Stimulated activated CD4-positive, alpha-beta T cell treated with anti-CD3 and anti-CD28 coated beads, Interleukin-12 subunit alpha, Interleukin-12 subunit beta, amount 100 ng/mL, for 24 hours (primary cell): Measurements from ENCODE around the gene GFPT1.

Source experiments
- DNase-seq, 2 experiments: peaks; one replicate each; pipeline ENCODE4 v3.0.0-alpha.2; 2020; ENCODE audit warnings: low read depth in 2 of 2

The GFPT1 gene

DNA sequence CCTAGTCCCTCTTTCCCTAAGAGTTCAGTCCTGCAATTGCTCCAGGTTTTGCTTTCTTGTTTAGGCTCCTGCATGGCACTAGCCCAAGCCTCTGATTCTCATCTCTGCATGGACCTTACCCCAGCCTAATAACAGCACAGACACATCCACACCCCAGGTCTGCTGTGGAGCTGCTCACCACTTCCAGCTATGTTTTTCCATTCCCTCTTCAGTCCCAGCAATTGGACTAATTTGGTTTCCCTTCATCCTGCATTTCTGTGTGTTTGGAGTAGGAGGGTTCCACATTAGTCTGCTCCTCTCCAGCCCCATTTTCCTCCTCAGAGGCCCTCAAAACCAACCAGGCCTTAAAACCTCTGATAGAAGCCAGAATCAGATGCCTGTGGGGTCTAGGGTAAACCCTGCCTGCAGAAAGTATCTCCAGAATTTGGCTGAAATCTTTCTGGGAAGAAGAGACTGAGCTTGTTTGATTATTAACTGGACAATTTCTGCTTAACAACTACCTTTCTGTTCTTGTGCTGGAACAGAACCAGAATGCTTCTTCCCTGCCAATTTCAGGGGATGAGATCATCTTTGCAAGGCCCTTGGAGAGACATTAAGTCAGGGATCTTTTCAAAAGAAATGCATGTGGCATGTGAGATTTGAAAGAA, 95.9 kb downstream of the GFPT1 start:
- no peak for DNase-seq

GRCh38 chr2:69288429-69288828, 98.6 kb downstream of the GFPT1 start:
- no peak for DNase-seq

DNA sequence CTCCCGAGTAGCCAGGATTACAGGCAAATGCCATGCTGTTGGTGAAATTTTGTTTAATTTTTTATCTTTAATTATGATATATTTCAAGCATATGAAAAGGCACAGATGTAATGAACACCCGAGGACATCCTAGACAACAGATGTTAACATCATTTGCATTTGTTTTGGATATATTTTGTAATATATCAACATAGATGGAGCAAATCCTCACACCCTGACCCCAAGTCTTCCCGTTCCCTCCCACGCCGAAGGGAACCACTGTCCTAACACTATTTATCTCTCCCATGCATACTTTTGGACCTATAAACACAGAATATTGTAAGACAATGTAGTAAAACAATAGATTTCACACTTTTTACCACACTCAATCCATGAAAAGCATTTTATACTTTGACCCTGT, 99.5 kb downstream of the GFPT1 start:
- DNase-seq = no peak

GRCh38 chr2:69285379-69285894, 101.6 kb downstream of the GFPT1 start:
- no peak for DNase-seq

DNA sequence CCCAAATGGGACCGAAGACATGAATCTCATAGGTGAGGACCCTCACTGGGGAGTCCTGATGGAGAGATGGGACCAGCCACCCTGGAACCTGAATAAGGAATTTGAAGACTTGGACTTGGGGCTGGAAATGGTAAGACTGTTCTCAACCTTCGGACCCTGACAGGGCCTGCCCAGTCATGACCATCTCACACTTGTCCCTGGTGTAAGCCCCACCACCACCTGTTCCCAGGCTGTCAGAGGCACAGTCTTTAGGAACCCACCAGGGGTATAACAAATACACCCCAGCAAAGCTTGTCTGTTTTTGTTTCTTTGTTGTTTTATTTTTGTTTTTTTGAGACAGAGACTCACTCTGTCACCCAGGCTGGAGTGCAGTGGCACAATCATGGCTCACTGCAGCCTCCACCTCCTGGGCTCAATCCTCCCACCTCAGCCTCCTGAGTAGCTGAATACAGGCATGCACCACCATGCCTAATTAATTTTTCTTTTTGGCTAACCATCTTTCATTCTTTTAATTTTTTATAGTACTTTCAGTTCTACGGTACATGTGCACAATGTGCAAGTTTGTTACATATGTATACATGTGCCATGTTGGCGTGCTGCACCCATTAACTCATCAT, 106.1 kb downstream of the GFPT1 start:
- DNase-seq = no peak

DNA sequence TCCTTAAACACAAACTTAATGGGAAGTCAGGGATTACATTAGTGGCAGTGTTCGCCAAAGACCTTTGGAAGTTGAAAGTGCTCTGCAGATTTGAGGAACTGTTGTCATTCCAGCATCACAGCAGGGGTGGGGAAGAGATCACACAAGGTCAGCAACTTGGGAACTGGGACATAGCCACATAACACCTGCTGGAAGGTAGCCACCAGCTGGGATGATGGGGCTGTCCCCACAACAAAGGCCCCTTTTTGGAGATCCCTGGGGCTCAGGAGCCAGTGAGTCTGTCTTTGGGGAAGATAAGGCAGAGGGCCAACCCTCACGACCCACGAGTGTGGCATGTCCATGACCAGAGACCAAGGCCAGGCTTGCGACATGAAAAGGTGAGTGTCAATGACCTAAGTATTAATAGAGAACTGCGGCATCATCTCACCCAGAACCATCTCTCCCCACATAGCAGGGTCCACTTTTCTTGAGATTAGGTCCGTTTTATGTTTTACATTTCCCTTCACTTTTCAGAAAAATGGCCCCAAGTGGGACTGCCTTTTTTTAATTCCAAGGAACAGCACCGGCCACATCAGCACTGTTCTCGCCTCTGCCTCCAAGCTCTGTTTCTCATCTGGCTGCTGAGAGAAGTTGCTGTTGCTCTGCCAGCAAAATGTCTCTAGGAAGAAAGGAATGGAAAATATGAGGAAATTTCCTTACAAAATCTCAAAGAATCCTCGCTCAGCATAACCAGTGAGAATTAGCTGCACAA, 106.9 kb downstream of the GFPT1 start:
- no peak for DNase-seq

DNA sequence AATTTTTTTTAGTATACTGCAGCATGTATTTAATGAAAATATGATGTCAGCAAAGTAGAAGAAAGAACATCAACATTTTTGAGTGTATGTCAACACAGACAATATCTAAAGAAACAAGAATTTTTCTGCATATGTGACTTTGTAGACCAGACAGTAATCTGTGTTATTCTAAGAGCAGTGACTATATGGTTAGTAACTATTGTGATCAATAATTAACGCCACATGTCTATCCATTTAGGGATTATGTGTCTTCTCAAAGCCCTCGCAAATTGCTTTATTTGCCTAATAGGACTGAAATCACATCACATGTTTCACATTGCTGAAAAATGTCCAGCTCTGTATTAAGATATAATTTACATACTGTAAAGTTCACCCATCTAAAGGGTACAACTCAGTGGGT, 107.8 kb downstream of the GFPT1 start:
- no peak for DNase-seq

GRCh38 chr2:69278366-69278765, 108.7 kb downstream of the GFPT1 start:
- no peak for DNase-seq

- DNase-seq = no peak
Measured at GRCh38 chr2:69275490-69275889, 111.5 kb downstream of the GFPT1 start.

DNA sequence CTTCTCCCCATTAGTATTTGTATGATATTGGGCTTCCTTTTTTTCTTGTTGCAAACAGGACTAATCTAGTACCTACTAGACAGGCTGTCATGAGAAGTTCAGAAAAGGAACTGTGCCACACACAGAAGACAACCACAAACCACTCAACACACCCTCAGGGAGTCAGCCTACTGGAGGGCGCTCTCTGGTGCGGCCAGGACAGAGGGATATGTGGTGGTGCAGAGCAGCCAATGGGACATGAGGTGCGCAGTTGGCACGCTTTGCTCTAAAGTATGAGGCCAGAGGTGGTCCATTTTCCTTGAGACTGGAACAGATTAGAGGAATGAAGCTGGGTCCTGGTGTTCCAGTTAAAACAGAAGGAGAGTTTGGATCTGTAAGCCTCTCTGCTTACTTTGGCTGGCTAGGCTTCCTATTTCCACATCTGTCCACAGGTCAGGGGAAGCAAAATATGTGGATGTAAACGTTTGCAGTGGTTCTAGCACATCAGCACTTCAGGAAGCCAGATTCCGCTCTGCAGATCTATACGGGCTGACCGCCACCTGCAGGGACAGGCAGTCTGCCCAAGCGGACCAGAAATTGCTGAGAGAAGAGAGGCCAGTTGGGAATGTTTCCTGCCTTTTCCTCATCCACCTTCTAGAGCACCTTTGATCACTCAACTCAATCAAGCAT, 114.1 kb downstream of the GFPT1 start:
- no peak for DNase-seq

DNA sequence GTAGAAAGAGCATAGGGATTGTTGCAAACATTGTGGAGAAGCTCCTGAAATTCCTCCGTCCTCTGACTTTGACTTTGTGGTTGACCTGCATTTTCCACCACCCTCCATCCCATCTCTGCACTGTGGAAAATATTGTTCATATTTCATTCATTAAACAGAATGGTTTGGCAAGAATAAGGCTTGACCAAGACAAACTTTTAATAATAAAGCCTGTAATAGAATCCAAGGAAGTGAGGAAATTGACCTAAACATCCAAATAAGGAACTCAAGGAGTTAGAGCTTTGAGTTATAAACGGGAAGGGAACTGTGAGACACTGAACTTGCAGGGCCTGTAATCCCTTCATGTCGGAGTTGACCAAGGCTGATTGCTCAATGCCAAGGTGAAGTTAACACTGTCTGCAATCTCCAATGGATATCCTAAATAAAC, 115.2 kb downstream of the GFPT1 start:
- no peak for DNase-seq
